ENCODE measurements around the gene RBM39. TPM values are rescaled to one million over a fixed set of nuclear protein-coding genes. Genes with fewer than 3 reads are reported as not detected.
"Not testable (repeated sequence)": the region's sequence is repeated elsewhere in the genome, so short reads cannot be mapped to it uniquely, and the experiment has no call there.

Gene RBM39
- total RNA-seq, 1 donor from 2014 or later: 370 TPM

DNA sequence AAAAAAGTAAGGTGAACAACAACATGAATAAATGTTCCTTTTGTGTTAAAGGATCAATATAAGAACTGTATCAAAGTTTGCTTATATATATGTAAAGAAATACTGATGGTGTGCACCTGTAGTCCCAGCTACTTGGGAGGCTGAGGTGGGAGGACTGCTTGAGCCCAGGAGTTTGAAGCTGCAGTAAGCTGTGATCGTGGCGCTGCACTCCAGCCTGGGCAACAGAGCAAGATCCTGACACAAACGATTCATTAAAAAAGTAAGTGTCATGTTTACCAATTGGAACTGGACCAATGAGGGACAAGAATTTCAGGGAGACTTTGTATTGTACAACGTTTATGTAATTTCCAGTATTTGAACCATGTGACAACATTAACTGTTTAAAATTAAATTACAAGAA lies 24.8 kb upstream of the RBM39 start:
- Histone ChIP-seq H3K4me3 (no peak overlapping the region), H3K9me3 (no peaks in the 10 kb centered on the region), H3K27me3 (no peaks in the 10 kb centered on the region), H3K4me1 (peaks cover 44% of the 10 kb centered on the region), H3K36me3 (no peaks in the 10 kb centered on the region), H3K27ac (no peak overlapping the region)
- DNase-seq (ENCODE audit: extremely low spot score in 2 of 2): no peak
- TF ChIP-seq POLR2AphosphoS5 (IDR thresholded peaks at IDR 0.05; ENCODE audit: insufficient read depth in 1 of 2, low read depth in 1 of 2) (no peak), CTCF (IDR thresholded peaks at IDR 0.05) (no peak), POLR2A (IDR thresholded peaks at IDR 0.05) (no peak)
- intact Hi-C loops (cut with DNase I): no loop called here

- peaks cover 27% of the 10 kb centered on the region for H3K4me1 ChIP-seq
- H3K27me3 ChIP-seq; H3K27ac ChIP-seq; H3K36me3 ChIP-seq; H3K9me3 ChIP-seq; DNase-seq (ENCODE audit: extremely low spot score in 2 of 2); intact Hi-C loops (cut with DNase I); H3K4me3 ChIP-seq: not testable (repeated sequence)
Observed at GRCh38 chr20:35764936-35765335, 22.9 kb upstream of the RBM39 start.

GRCh38 chr20:35762461-35762860 lies 20.4 kb upstream of the RBM39 start:
- no peaks in the 10 kb centered on the region for H3K27me3 ChIP-seq
- H3K36me3 ChIP-seq: no peaks in the 10 kb centered on the region
- no peak for TF ChIP-seq POLR2AphosphoS5 (IDR thresholded peaks at IDR 0.05; ENCODE audit: insufficient read depth in 1 of 2, low read depth in 1 of 2)
- no peak for TF ChIP-seq CTCF (IDR thresholded peaks at IDR 0.05)
- TF ChIP-seq POLR2A (IDR thresholded peaks at IDR 0.05): no peak
- no peak overlapping the region for H3K27ac ChIP-seq
- H3K4me1 ChIP-seq: peaks cover 3% of the 10 kb centered on the region
- no peak overlapping the region for H3K4me3 ChIP-seq
- DNase-seq (ENCODE audit: extremely low spot score in 2 of 2): no peak
- intact Hi-C loops (cut with DNase I): no loop called here
- H3K9me3 ChIP-seq: no peaks in the 10 kb centered on the region

GRCh38 chr20:35761548-35761947 lies 19.5 kb upstream of the RBM39 start:
- intact Hi-C loops (cut with DNase I); H3K4me1 ChIP-seq; DNase-seq (ENCODE audit: extremely low spot score in 2 of 2): not testable (repeated sequence)

GRCh38 chr20:35757098-35757705 lies 15.1 kb upstream of the RBM39 start:
- DNase-seq (ENCODE audit: extremely low spot score in 2 of 2): no peak
- Histone ChIP-seq H3K4me1 (no peaks in the 10 kb centered on the region), H3K36me3 (no peaks in the 10 kb centered on the region), H3K4me3 (no peak overlapping the region), H3K9me3 (no peaks in the 10 kb centered on the region), H3K27me3 (no peaks in the 10 kb centered on the region), H3K27ac (no peak overlapping the region)
- intact Hi-C loops (cut with DNase I): no loop called here
- TF ChIP-seq CTCF (IDR thresholded peaks at IDR 0.05) (no peak), POLR2AphosphoS5 (IDR thresholded peaks at IDR 0.05; ENCODE audit: insufficient read depth in 1 of 2, low read depth in 1 of 2) (no peak), POLR2A (IDR thresholded peaks at IDR 0.05) (no peak)

More at GRCh38 chr20:35761548-35761947, 19.5 kb upstream of the RBM39 start:
- not testable (repeated sequence) for H3K36me3 ChIP-seq, H3K4me3 ChIP-seq, H3K27ac ChIP-seq, H3K27me3 ChIP-seq, H3K9me3 ChIP-seq

DNA sequence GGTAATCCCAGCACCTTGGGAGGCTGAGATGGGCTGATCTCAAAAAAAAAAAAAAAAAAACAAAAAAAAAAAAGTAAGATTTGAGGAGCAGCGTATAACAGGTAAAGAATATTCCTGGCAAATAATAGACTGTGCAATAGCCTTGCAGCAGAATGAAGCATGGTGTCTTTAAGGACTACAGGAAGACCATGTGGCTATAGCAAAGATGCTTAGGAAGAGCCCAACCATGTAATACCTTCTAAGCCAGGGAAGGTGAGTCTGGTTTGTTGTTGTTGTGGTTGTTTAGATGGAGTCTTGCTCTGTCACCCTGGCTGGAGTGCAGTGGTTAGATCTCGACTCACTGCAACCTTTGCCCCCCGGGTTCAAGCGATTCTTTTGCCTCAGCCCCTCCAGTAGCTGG lies 14.3 kb upstream of the RBM39 start:
- no peaks in the 10 kb centered on the region for H3K27me3 ChIP-seq
- TF ChIP-seq POLR2A (IDR thresholded peaks at IDR 0.05) (no peak), CTCF (IDR thresholded peaks at IDR 0.05) (no peak), POLR2AphosphoS5 (IDR thresholded peaks at IDR 0.05; ENCODE audit: insufficient read depth in 1 of 2, low read depth in 1 of 2) (no peak)
- intact Hi-C loops (cut with DNase I): no loop called here
- H3K4me1 ChIP-seq: no peaks in the 10 kb centered on the region
- no peak for DNase-seq (ENCODE audit: extremely low spot score in 2 of 2)
- H3K4me3 ChIP-seq: no peak overlapping the region
- H3K9me3 ChIP-seq: no peaks in the 10 kb centered on the region
- H3K27ac ChIP-seq: no peak overlapping the region
- no peaks in the 10 kb centered on the region for H3K36me3 ChIP-seq
